Suprapubic skin (tissue), 4 donors: ENCODE data around the gene MIGA2. TPM values are rescaled to one million over a fixed set of nuclear protein-coding genes. Genes with fewer than 3 reads are reported as not detected.
A peak's percentile ranks its signal among the peaks of the same experiment; 100 is the strongest.

Experiments
- DNase-seq, 2 donors: peaks; one replicate each; pipeline ENCODE4 v3.0.0-alpha.2; 2019; ENCODE audit warnings: low spot score in 2 of 2
- H3K27ac ChIP-seq: fragments of 200-600 bp; sonication (generic); one replicate; pipeline ENCODE4 v1.5.1; 2019
- H3K27me3 ChIP-seq: fragments of 200-600 bp; sonication (generic); one replicate; pipeline ENCODE4 v1.5.1; 2019
- H3K36me3 ChIP-seq: fragments of 200-600 bp; sonication (generic); one replicate; pipeline ENCODE4 v1.5.1; 2019
- H3K4me1 ChIP-seq: fragments of 200-600 bp; sonication (generic); one replicate; pipeline ENCODE4 v1.5.1; 2019
- H3K4me3 ChIP-seq: fragments of 200-600 bp; sonication (generic); one replicate; pipeline ENCODE4 v1.5.1; 2019; ENCODE audit warnings: mild to moderate bottlenecking
- H3K9me3 ChIP-seq: fragments of 200-600 bp; sonication (generic); one replicate; pipeline ENCODE4 v1.5.1; 2019
- EP300 ChIP-seq: sonication (generic); formaldehyde crosslinking; IDR thresholded peaks from one replicate; pipeline ENCODE4 v1.6.1; 2017; ENCODE audit warnings: antibody characterized with exemption
- POLR2A ChIP-seq, 2 donors: fragments of 450-650 bp; IDR thresholded peaks; one replicate each; pipeline ENCODE4 v1.6.1; 2017; ENCODE audit warnings: antibody characterized with exemption in 2 of 2, mild to moderate bottlenecking in 2 of 2, moderate library complexity in 2 of 2
- POLR2AphosphoS5 ChIP-seq, 3 donors: sonication (generic); formaldehyde crosslinking; IDR thresholded peaks; one replicate each; pipeline ENCODE4 v1.6.1; 2017; ENCODE audit warnings: antibody characterized with exemption in 3 of 3
- WGBS: methylation state at CpG from one replicate; pipeline ENCODE4 v1.1.5; 2018; 5-methylcytosine and 5-hydroxymethylcytosine counted together
- total RNA-seq, 4 donors: library from RNA; depleted of rRNA; stranded (reverse); fragments of >200 nt; gene quantifications; one replicate each; pipeline ENCODE4 v1.1.0, GENCODE V29; 2016
- TF ChIP-seq, protein P1 (sequence below), 2 donors: fragments of 200-600 bp in 1 of 2; fragments of 450-650 bp in 1 of 2; sonication (generic) in 1 of 2; IDR thresholded peaks; one replicate each; pipeline ENCODE4 v1.5.1; 2016 to 2019; ENCODE audit warnings: antibody characterized with exemption in 2 of 2, mild to moderate bottlenecking in 1 of 2, moderate library complexity in 1 of 2

Gene MIGA2
- total RNA-seq, 4 donors from 2014 or later = 28.3 to 44.3 (median 39.7) TPM

GRCh38 chr9:129118799-129119198 is 82.4 kb downstream of the MIGA2 start:
- H3K4me1 ChIP-seq = peaks cover 31% of the 10 kb centered on the region
- no peak for TF ChIP-seq POLR2A (IDR thresholded peaks at IDR 0.05)
- TF ChIP-seq EP300 = no peak
- no peak for TF ChIP-seq POLR2AphosphoS5 (IDR thresholded peaks at IDR 0.05)
- TF ChIP-seq, protein P1, sequence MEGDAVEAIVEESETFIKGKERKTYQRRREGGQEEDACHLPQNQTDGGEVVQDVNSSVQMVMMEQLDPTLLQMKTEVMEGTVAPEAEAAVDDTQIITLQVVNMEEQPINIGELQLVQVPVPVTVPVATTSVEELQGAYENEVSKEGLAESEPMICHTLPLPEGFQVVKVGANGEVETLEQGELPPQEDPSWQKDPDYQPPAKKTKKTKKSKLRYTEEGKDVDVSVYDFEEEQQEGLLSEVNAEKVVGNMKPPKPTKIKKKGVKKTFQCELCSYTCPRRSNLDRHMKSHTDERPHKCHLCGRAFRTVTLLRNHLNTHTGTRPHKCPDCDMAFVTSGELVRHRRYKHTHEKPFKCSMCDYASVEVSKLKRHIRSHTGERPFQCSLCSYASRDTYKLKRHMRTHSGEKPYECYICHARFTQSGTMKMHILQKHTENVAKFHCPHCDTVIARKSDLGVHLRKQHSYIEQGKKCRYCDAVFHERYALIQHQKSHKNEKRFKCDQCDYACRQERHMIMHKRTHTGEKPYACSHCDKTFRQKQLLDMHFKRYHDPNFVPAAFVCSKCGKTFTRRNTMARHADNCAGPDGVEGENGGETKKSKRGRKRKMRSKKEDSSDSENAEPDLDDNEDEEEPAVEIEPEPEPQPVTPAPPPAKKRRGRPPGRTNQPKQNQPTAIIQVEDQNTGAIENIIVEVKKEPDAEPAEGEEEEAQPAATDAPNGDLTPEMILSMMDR (IDR thresholded peaks at IDR 0.05) = no peak
- H3K9me3 ChIP-seq = no peaks in the 10 kb centered on the region
- no peak overlapping the region for H3K4me3 ChIP-seq
- no peak overlapping the region for H3K27ac ChIP-seq
- peaks cover 23% of the 10 kb centered on the region for H3K36me3 ChIP-seq
- no peaks in the 10 kb centered on the region for H3K27me3 ChIP-seq
- WGBS = 72% methylated on average over 4 of the region's 4 CpGs
- DNase-seq = no peak

DNA sequence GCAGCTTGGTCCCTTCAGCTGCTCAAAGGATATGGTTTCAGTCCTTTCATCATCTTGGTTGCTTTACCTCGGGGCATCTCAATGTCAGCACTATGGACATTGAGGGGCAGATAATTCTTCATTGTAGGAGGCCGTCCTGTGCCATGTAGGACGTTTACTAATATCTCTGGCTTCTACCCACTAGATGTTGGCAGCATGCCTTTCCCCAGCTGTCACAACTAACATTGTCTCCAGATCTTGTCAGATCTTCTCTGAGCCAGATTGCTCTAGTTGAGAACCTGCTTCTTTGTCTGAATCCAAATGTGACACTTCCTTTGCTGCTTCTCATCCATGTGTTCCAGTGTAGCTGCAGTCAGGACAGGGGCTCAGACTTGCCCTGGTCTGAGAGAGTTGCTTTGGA is 85.1 kb downstream of the MIGA2 start:
- TF ChIP-seq POLR2A (IDR thresholded peaks at IDR 0.05) = no peak
- no peak for TF ChIP-seq EP300
- TF ChIP-seq POLR2AphosphoS5 (IDR thresholded peaks at IDR 0.05) = no peak
- Histone ChIP-seq H3K4me1 (peaks cover 17% of the 10 kb centered on the region), H3K9me3 (no peaks in the 10 kb centered on the region), H3K36me3 (peaks cover 36% of the 10 kb centered on the region), H3K27me3 (no peaks in the 10 kb centered on the region), H3K4me3 (no peak overlapping the region), H3K27ac (peak overlapping the region; percentile 34)
- no peak for DNase-seq
- WGBS = 19% methylated on average over 3 of the region's 3 CpGs

Other genes starting within 250 kb of the MIGA2 start
- gene TBC1D13, start 249.4 kb upstream of the MIGA2 start, total RNA-seq = 10 to 100 TPM; 11.9 to 27.8 (median 20.0) TPM
- 10 to 100 TPM; 11.5 to 34.0 (median 21.6) TPM for gene ENDOG, start 218.1 kb upstream of the MIGA2 start, total RNA-seq
- 10 to 100 TPM; 44.2 to 97.4 (median 79.4) TPM for gene SPOUT1, start 206.8 kb upstream of the MIGA2 start, total RNA-seq
- 10 to 100 TPM; 10.6 to 17.1 (median 14.6) TPM for gene KYAT1, start 154.7 kb upstream of the MIGA2 start, total RNA-seq
- gene LRRC8A, start 154.5 kb upstream of the MIGA2 start, total RNA-seq = 100 to 1,000 TPM in 3 of 4 donors, 10 to 100 TPM in 1; 77.3 to 127 (median 108) TPM
- 10 to 100 TPM; 39.1 to 73.5 (median 49.5) TPM for gene PHYHD1, start 115.6 kb upstream of the MIGA2 start, total RNA-seq
- gene DOLK, start 89.0 kb upstream of the MIGA2 start, total RNA-seq = 10 to 100 TPM in 3 of 4 donors, 1 to 10 TPM in 1; 5.2 to 12.7 (median 10.8) TPM
- 100 to 1,000 TPM in 1 of 4 donors, 10 to 100 TPM in 3; 53.6 to 104 (median 60.6) TPM for gene NUP188, start 88.9 kb upstream of the MIGA2 start, total RNA-seq
- gene SH3GLB2, start 8.3 kb upstream of the MIGA2 start, total RNA-seq = 100 to 1,000 TPM; 193 to 331 (median 258) TPM
- 10 to 100 TPM in 1 of 4 donors, 1 to 10 TPM in 3; 7.8 to 11.1 (median 9.8) TPM for gene DOLPP1, start 44.5 kb downstream of the MIGA2 start, total RNA-seq
- 100 to 1,000 TPM in 1 of 4 donors, 10 to 100 TPM in 3; 27.4 to 156 (median 42.8) TPM for gene CRAT, start 74.2 kb downstream of the MIGA2 start, total RNA-seq
- 100 to 1,000 TPM in 1 of 4 donors, 10 to 100 TPM in 3; 59.1 to 108 (median 83.8) TPM for gene PTPA, start 74.8 kb downstream of the MIGA2 start, total RNA-seq
- gene IER5L, start 141.6 kb downstream of the MIGA2 start, total RNA-seq = 1 to 10 TPM; 4.3 to 8.2 (median 6.2) TPM